ENCODE data around the gene CEP128. TPM values are rescaled to one million over a fixed set of nuclear protein-coding genes. Genes with fewer than 3 reads are reported as not detected.

Gene CEP128
- total and polyA plus RNA-seq, 7 donors: 0.79 to 2.3 (median 1.8) TPM

DNA sequence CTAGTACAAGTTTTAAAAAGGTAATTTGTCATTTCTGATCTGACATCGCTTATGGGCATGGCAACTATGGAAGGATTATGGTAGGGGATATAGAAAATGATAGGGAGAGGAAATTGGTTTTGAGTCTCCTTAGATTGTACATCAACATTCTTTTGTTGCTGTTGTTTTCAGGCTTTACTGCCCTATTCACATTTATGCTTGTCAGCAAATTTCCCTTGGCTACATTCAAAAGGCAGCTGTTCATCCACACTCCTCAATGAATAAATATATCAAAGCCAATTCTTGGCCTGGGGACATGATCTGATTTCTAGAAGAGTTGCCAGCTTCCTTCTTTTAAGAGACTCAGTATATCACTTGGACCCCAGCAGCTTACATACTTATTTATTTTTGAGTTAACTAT is 283.4 kb downstream of the CEP128 start:
- Histone ChIP-seq H3K36me3 (ENCODE audit: insufficient read depth in 1 of 2, low read depth in 1 of 2) (no peaks in the 10 kb centered on the region), H3K27ac (no peak overlapping the region), H3K9me3 (no peaks in the 10 kb centered on the region), H3K4me3 (no peak overlapping the region), H3K4me1 (no peaks in the 10 kb centered on the region), H3K27me3 (ENCODE audit: insufficient read depth in 3 of 3, low read length in 2 of 3) (no peaks in the 10 kb centered on the region)
- no peak for ATAC-seq
- intact Hi-C loops (cut with DNase I): no loop called here
- WGBS, 3 donors: 66 to 84% (median 80%) methylated on average over 1 of the region's 1 CpG
- TF ChIP-seq, protein P1, sequence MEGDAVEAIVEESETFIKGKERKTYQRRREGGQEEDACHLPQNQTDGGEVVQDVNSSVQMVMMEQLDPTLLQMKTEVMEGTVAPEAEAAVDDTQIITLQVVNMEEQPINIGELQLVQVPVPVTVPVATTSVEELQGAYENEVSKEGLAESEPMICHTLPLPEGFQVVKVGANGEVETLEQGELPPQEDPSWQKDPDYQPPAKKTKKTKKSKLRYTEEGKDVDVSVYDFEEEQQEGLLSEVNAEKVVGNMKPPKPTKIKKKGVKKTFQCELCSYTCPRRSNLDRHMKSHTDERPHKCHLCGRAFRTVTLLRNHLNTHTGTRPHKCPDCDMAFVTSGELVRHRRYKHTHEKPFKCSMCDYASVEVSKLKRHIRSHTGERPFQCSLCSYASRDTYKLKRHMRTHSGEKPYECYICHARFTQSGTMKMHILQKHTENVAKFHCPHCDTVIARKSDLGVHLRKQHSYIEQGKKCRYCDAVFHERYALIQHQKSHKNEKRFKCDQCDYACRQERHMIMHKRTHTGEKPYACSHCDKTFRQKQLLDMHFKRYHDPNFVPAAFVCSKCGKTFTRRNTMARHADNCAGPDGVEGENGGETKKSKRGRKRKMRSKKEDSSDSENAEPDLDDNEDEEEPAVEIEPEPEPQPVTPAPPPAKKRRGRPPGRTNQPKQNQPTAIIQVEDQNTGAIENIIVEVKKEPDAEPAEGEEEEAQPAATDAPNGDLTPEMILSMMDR (IDR thresholded peaks at IDR 0.05): no peak
- no peak for DNase-seq

DNA sequence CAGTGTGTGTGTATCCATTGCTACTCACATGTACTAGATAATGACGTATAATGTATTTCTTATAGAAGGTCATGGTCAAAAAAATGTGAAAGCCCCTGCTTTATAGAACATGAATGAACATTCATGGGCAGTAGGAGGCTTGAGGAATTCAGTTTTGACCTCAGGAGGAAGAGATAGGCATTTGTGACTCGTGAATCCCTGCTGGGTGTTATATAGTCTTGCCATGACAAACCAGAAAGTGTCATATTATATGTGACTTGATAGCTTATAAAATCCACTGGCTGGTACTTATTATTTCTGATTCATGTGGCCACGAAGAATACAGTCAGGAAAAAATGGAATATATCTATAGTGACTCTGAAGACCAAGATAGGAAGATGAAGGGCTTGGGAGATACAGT is 287.6 kb downstream of the CEP128 start:
- no peak for ATAC-seq
- no peak overlapping the region for H3K4me3 ChIP-seq
- intact Hi-C loops (cut with DNase I): no loop called here
- H3K4me1 ChIP-seq: no peaks in the 10 kb centered on the region
- H3K27me3 ChIP-seq (ENCODE audit: insufficient read depth in 3 of 3, low read length in 2 of 3): no peaks in the 10 kb centered on the region
- no peaks in the 10 kb centered on the region for H3K36me3 ChIP-seq (ENCODE audit: insufficient read depth in 1 of 2, low read depth in 1 of 2)
- TF ChIP-seq, protein P1 (IDR thresholded peaks at IDR 0.05): no peak
- WGBS, 3 donors: 83 to 91% (median 87%) methylated on average over 3 of the region's 3 CpGs
- DNase-seq: no peak
- no peak overlapping the region for H3K27ac ChIP-seq
- peaks cover 3% of the 10 kb centered on the region for H3K9me3 ChIP-seq

DNA sequence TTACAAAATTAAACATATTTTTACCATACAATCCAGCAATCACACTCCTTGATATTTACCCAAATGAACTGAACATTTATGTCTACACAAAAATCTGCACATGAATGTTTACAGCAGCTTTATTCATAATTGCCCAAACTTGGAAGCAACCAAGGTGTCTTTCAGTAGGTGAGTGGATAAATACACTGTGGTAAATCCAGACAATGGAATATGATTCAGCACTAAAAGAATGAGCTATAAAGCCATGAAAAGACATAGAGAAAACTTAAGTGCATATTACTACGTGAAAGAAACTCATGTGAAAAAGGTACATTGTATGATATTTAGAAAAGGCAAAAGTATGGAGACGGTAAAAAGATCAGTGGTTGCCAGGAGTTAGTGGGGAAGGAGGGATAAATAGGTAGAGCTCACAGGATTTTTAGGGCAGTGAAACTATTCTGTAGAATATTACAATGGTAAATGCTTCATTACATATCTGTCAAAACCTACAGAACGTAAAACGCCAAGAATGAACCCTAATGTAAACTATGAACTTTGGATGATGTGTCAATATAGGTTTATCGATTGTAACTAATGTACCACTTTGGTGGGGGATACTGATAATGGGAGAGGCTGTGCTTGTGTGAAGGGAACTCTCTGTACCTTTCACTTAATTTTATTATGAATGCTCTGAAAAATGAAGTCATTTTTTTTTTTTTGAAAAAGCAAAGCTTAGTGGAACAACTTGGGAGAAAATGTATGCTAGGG is 295.7 kb downstream of the CEP128 start:
- whole genome bisulfite sequencing, 3 donors: 89 to 98% (median 97%) methylated on average over 5 of the region's 5 CpGs
- H3K4me1 ChIP-seq: no peaks in the 10 kb centered on the region
- ATAC-seq: no peak
- H3K4me3 ChIP-seq: no peak overlapping the region
- DNase-seq: no peak
- H3K27me3 ChIP-seq (ENCODE audit: insufficient read depth in 3 of 3, low read length in 2 of 3): no peaks in the 10 kb centered on the region
- TF ChIP-seq, protein P1 (IDR thresholded peaks at IDR 0.05): no peak
- H3K36me3 ChIP-seq (ENCODE audit: insufficient read depth in 1 of 2, low read depth in 1 of 2): no peaks in the 10 kb centered on the region
- H3K9me3 ChIP-seq: no peaks in the 10 kb centered on the region
- intact Hi-C loops (cut with DNase I): no loop called here
- no peak overlapping the region for H3K27ac ChIP-seq

DNA sequence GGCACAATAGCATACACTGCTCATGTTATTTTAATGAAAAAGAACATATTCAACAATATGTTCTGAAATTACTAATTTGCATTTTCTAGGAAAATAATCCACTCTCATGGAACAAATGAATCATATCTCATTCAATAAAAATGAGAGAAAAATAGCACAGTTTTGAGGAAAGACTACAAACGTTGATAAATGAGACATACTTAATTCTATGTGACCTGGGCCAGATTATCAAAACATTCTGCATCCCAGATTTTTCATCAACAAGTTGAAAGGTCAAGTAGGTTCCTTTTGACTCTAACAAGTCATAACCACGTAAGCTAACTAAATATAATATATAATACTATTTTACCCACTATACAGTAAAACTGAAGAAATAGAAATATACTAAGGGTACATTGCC is 296.7 kb downstream of the CEP128 start:
- intact Hi-C loops (cut with DNase I): no loop called here

More for the DNA sequence above, 296.7 kb downstream of the CEP128 start:
- Histone ChIP-seq H3K27ac (no peak overlapping the region), H3K4me1 (no peaks in the 10 kb centered on the region), H3K36me3 (ENCODE audit: insufficient read depth in 1 of 2, low read depth in 1 of 2) (no peaks in the 10 kb centered on the region), H3K27me3 (ENCODE audit: insufficient read depth in 3 of 3, low read length in 2 of 3) (no peaks in the 10 kb centered on the region), H3K4me3 (no peak overlapping the region), H3K9me3 (no peaks in the 10 kb centered on the region)
- DNase-seq (no peak), ATAC-seq (no peak)
- 58 to 69% (median 63%) methylated on average over 2 of the region's 2 CpGs for whole genome bisulfite sequencing, 3 donors
- TF ChIP-seq, protein P1 (IDR thresholded peaks at IDR 0.05): no peak

Data from psoas muscle (tissue), 8 donors.